Transverse colon (tissue), 4 donors: Measurements from ENCODE around the gene DHX58.

ENCODE experiments used
- CTCF ChIP-seq, 5 experiments: fragments of 200-600 bp in 3 of 5; fragments of 450-650 bp in 2 of 5; sonication (generic) in 3 of 5; IDR thresholded peaks; 1 replicate in 2 of 5; 2 replicates in 3 of 5; pipeline ENCODE4 v1.5.1; 2016 to 2017; ENCODE audit warnings: antibody characterized with exemption in 5 of 5, inconsistent platforms in 3 of 5, mild to moderate bottlenecking in 2 of 5, moderate library complexity in 1 of 5
- EP300 ChIP-seq: sonication (generic); formaldehyde crosslinking; IDR thresholded peaks from one replicate; pipeline ENCODE4 v1.6.1; 2017; ENCODE audit warnings: antibody characterized with exemption, low read depth
- POLR2A ChIP-seq: fragments of 450-650 bp; IDR thresholded peaks from one replicate; pipeline ENCODE4 v1.6.1; 2016; ENCODE audit warnings: antibody characterized with exemption, mild to moderate bottlenecking, moderate library complexity
- POLR2AphosphoS5 ChIP-seq, 3 donors: sonication (generic); formaldehyde crosslinking; IDR thresholded peaks; one replicate each; pipeline ENCODE4 v1.6.1; 2016; ENCODE audit warnings: antibody characterized with exemption in 3 of 3

- TF ChIP-seq CTCF (IDR thresholded peaks at IDR 0.05) (no peak), POLR2A (no peak), POLR2AphosphoS5 (IDR thresholded peaks at IDR 0.05) (no peak), EP300 (no peak)
Measured at GRCh38 chr17:42096360-42097111, 16.0 kb downstream of the DHX58 start.
